Measurements from ENCODE around the gene IFNE.

- TF ChIP-seq, protein P1, sequence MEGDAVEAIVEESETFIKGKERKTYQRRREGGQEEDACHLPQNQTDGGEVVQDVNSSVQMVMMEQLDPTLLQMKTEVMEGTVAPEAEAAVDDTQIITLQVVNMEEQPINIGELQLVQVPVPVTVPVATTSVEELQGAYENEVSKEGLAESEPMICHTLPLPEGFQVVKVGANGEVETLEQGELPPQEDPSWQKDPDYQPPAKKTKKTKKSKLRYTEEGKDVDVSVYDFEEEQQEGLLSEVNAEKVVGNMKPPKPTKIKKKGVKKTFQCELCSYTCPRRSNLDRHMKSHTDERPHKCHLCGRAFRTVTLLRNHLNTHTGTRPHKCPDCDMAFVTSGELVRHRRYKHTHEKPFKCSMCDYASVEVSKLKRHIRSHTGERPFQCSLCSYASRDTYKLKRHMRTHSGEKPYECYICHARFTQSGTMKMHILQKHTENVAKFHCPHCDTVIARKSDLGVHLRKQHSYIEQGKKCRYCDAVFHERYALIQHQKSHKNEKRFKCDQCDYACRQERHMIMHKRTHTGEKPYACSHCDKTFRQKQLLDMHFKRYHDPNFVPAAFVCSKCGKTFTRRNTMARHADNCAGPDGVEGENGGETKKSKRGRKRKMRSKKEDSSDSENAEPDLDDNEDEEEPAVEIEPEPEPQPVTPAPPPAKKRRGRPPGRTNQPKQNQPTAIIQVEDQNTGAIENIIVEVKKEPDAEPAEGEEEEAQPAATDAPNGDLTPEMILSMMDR (IDR thresholded peaks at IDR 0.05; ENCODE audit: low read depth, low read length, missing input control) = no peak
- no peak for TF ChIP-seq YY1 (IDR thresholded peaks at IDR 0.05)
- no peak for TF ChIP-seq FOXA2 (IDR thresholded peaks at IDR 0.05)
- no peak for TF ChIP-seq MAX (IDR thresholded peaks at IDR 0.05)
Measured at GRCh38 chr9:21473236-21473635, 8.9 kb downstream of the IFNE start.

Measured in liver (tissue), 2 donors.